Measurements from ENCODE around the gene DPY30.

DNA sequence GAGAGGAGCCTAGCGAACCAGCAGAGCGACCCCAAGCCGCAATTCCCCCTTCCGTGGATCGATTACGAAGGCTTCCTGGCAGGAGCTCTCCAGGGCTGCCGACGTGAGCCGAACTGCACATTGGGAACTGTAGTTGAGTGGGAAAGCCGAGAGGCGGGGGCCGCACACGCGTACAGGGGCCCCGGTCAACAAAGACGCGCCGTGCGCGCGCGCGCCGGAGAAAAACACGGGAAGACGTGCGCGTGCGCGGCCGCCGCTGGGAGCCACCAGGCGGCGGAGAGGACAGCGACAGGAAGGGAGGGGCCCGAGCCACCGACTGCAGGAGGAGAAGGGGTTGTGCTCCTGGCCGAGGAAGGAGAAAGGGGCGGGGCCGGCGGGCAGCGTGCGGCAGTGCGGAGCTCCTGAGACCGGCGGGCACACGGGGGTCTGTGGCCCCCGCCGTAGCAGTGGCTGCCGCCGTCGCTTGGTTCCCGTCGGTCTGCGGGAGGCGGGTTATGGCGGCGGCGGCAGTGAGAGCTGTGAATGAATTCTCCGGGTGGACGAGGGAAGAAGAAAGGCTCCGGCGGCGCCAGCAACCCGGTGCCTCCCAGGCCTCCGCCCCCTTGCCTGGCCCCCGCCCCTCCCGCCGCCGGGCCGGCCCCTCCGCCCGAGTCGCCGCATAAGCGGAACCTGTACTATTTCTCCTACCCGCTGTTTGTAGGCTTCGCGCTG lies 23.9 kb upstream of the DPY30 start, which contains the start of gene SPAST:
- TF ChIP-seq, protein P1, sequence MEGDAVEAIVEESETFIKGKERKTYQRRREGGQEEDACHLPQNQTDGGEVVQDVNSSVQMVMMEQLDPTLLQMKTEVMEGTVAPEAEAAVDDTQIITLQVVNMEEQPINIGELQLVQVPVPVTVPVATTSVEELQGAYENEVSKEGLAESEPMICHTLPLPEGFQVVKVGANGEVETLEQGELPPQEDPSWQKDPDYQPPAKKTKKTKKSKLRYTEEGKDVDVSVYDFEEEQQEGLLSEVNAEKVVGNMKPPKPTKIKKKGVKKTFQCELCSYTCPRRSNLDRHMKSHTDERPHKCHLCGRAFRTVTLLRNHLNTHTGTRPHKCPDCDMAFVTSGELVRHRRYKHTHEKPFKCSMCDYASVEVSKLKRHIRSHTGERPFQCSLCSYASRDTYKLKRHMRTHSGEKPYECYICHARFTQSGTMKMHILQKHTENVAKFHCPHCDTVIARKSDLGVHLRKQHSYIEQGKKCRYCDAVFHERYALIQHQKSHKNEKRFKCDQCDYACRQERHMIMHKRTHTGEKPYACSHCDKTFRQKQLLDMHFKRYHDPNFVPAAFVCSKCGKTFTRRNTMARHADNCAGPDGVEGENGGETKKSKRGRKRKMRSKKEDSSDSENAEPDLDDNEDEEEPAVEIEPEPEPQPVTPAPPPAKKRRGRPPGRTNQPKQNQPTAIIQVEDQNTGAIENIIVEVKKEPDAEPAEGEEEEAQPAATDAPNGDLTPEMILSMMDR (IDR thresholded peaks at IDR 0.05; ENCODE audit: insufficient read depth, low read length, poor library complexity, severe bottlenecking), result no peak
- TF ChIP-seq EZH2phosphoT487 (conservative IDR thresholded peaks at IDR 0.05; ENCODE audit: low read length), result no peak

All from SU-DHL-6 (cell line).